Fibroblast of mammary gland (primary cell): ENCODE measurements around the gene GPR39.

ENCODE experiments used
- DNase-seq: peaks from one replicate; pipeline ENCODE4 v3.0.0-alpha.2; 2010; ENCODE audit warnings: low read depth
- H3K4me3 ChIP-seq: 2 replicates; pipeline ENCODE4 v1.5.1; 2011; ENCODE audit warnings: low read depth, mild to moderate bottlenecking, low read length, moderate library complexity; ENCODE audit not compliant: control insufficient read depth
- CTCF ChIP-seq: conservative IDR thresholded peaks from 2 replicates; pipeline ENCODE4 v1.5.1; 2011; ENCODE audit warnings: low read depth, low read length, inconsistent platforms; ENCODE audit not compliant: control insufficient read depth, insufficient read depth

GPR39 gene

GRCh38 chr2:132416723-132417395 is at the start of gene GPR39:
GPR39 (plus strand) TSS chr2:132416805.
- TF ChIP-seq CTCF: peak; percentile 1
- peak within 1 kb of the TSS; percentile 51 for H3K4me3 ChIP-seq
- no peak for DNase-seq

- no peak for TF ChIP-seq CTCF
- H3K4me3 ChIP-seq: no peak overlapping the region
- DNase-seq: no peak
Measured at GRCh38 chr2:132368191-132368590, 48.4 kb upstream of the GPR39 start.

- no peak overlapping the region for H3K4me3 ChIP-seq
- no peak for TF ChIP-seq CTCF
Measured at GRCh38 chr2:132372276-132372675, 44.3 kb upstream of the GPR39 start.

GRCh38 chr2:132373391-132374135 is 43.0 kb upstream of the GPR39 start:
- no peak overlapping the region for H3K4me3 ChIP-seq
- no peak for DNase-seq
- no peak for TF ChIP-seq CTCF

More at GRCh38 chr2:132372276-132372675, 44.3 kb upstream of the GPR39 start:
- no peak for DNase-seq

GRCh38 chr2:132374151-132374550 is 42.5 kb upstream of the GPR39 start:
- no peak for DNase-seq
- TF ChIP-seq CTCF: no peak
- no peak overlapping the region for H3K4me3 ChIP-seq

- no peak overlapping the region for H3K4me3 ChIP-seq
- no peak for TF ChIP-seq CTCF
- DNase-seq: peak; percentile 66
Measured at GRCh38 chr2:132374551-132374950, 42.1 kb upstream of the GPR39 start.
